ENCODE results near the gene DOCK1.

DOCK1 gene

GRCh38 chr10:127492607-127493250 is 587.5 kb downstream of the DOCK1 start:
- no peak for DNase-seq

DNA sequence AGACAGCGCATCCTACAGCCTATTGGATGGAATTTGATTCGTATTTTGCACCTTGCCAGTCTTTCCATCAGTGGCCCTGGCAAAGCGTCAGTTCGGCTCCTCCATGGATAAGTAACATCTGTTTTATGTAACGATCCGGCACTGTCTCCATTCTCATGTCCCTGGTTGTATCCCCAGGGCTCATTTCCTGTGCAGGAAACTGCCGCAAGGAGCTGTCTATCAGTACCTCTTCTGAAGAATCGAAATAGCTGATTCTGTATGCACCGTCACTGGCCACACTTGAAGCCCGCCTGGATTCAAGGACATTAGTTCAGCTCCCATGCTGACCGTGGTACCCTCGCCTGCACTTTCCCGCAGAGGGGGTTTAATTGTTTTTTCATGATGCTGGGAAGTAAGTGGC is 590.8 kb downstream of the DOCK1 start:
- DNase-seq: no peak

DNA sequence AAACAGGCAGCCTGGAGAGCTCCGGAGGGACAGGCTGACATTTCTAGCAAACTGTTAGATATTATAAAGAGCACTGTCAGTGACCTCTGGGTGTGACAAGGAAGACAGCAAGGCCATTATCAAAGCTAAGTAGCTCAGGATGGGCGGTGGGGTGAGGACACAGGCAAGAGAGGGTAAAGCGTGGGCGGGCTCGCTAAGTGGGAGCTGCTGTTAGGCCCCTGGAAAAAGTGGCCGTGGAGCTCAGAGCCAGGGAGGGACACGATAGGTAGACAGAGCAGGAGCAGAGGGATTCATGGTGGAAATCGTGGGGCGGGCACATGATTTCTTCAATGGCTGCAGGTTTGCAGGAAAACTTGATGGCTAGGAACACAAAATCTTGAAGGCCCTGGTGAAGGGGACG is 592.5 kb downstream of the DOCK1 start:
- no peak for DNase-seq

- no peak for DNase-seq
Measured at GRCh38 chr10:127498087-127498486, 592.9 kb downstream of the DOCK1 start.

DNA sequence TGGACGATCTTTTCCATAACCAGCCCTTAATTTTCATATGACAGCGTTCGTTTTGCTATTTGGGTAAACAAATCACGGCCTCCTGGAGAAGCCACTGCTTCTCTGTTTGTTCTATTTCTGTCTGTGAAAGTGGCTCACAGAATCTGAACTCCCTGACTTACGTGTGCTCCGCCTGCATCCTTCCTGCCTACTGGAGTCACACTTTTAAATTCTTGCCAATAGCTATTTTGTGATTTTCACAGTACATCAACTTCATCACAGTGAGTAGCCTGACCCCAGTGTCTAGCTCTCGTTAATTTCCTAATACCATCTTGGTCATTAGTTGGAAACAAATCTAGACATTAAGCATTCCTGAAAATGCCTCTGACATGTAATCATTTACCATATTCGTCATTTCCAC is 594.9 kb downstream of the DOCK1 start:
- DNase-seq: no peak
